Kidney tubule cell (primary cell): Measurements from ENCODE around the gene FAM227A.

Source experiments
- DNase-seq: peaks from one replicate; pipeline ENCODE4 v3.0.0-alpha.2; 2018; ENCODE audit warnings: low spot score

Gene FAM227A

DNA sequence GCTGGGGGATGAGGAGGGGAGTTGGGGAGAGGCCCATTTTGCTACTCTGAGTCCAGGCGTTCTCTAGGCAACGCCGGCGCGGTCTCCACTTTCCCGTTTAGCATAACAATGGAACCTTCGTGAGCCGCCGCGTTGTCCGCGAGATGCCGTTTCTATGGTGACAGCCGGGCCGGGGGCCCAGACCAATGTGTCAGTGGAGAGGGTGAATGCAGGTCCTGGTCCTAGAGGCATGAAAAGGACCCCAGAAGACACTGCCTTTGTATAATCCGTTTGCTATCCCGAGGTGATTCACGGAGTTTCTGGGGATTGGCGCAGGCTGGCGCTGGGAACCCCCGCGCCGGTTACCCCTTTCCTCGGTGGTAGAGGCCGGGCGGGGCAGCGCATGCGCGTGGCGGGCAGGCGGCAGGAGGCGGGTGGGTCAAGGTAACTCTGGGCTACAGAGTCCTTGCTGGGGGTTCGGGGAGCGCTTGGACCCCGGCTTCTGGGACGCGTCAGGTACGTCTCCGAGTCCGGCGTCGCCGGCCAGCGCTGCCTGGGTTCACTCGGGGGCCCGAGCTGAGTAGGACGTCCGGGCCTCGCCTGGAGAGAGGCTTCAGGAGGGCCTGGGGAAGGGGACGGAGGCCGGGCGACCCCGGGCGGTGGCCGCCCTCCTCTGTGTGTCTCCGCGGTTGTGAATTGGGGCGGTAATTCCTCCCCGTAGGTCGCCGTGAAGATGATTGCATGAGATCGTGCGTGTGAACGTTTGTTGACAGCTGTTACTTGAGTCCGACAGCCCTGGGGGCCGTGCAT is at the start of gene FAM227A, which contains the start of gene CBY1:
FAM227A (minus strand) TSS at position 137 of the 789 bp plus-strand sequence. CDS start 6,224 bp downstream, outside the sequence.
CBY1 (plus strand) TSS at position 383 of the 789 bp plus-strand sequence. CDS start 11,417 bp downstream, outside the sequence.
- DNase-seq: peak; percentile 91

DNA sequence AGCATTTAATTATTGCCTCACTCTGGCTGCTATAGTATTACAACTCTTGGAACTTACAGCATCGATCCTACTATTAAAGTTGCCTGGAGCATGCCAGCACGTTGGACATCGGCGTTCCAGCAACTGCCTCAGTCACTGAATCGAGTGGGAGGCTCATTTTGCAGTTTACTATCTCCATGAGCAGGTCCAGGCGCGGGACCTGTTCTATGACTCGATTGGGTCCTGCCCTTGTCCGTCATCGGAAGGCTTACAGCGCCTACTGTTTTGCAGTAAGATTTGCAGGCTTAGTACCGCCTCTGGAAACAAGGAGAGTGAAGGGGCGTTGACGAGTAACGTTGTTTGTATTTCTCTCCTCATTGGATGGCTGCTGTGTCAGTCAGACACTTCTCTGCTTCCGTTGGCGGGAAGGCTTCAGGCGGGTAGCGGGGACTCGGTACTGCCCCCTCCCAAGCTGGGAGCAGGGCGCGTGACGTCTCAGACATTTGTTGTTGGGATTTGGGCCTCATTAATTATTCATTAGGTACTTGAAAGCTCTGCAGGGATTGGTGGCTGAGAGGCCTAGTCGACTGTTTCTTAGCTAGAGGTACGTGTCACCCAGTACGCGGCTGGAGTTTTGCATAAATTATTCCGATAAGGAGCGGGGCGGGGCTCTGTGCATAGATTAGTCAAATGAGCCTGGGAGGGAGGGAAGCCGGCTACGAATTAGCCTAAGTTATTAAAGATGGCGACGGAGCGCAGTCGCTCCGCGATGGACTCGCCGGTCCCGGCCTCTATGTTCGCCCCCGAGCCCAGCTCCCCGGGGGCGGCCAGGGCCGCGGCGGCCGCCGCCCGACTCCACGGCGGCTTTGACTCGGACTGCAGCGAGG is 49.3 kb upstream of the FAM227A start, which contains the start of gene GTPBP1:
GTPBP1 (plus strand) TSS at position 710 of the 866 bp plus-strand sequence; CDS start at position 722, 12 bp downstream.
- DNase-seq: peak; percentile 100

- no peak for DNase-seq
Observed at GRCh38 chr22:38704654-38705234, 48.6 kb upstream of the FAM227A start.

- DNase-seq: peak; percentile 94
Observed at GRCh38 chr22:38700789-38701628, 44.8 kb upstream of the FAM227A start, which contains the start of gene JOSD1. Gene JOSD1, minus strand, starts transcription at chr22:38700943. Its CDS starts 956 bp downstream, at chr22:38699987.

DNA sequence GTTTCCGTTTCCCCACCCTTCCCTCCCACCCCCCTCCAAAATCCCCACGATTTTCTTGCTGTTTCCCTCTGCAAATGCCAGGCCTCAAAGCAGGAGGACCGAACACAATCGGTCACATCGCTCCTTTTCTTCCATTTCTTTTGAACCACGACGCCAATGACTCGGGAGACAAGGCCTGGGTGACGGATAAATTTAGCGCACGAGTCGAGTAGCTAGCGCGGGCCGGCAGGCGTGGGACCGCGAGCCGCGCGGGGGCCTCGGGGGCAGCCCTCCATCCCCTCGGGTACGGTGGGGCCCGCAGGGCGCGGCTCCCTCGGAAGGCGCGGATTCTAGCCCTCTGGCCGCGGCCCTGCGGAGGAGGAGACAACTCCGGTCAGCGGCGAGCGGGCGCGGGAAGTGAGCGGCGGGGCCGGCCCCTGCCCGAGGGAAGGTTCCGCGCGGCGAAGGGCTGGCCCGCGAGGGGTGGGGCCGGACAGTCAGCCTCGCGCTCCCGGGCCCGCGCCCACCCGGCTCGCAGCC is 44.1 kb upstream of the FAM227A start:
- no peak for DNase-seq

GRCh38 chr22:38699784-38700183 is 43.6 kb upstream of the FAM227A start:
- peak; percentile 44 for DNase-seq

- no peak for DNase-seq
Observed at GRCh38 chr22:38699143-38699542, 43.0 kb upstream of the FAM227A start.

- no peak for DNase-seq
Observed at GRCh38 chr22:38698407-38699094, 42.4 kb upstream of the FAM227A start.

DNA sequence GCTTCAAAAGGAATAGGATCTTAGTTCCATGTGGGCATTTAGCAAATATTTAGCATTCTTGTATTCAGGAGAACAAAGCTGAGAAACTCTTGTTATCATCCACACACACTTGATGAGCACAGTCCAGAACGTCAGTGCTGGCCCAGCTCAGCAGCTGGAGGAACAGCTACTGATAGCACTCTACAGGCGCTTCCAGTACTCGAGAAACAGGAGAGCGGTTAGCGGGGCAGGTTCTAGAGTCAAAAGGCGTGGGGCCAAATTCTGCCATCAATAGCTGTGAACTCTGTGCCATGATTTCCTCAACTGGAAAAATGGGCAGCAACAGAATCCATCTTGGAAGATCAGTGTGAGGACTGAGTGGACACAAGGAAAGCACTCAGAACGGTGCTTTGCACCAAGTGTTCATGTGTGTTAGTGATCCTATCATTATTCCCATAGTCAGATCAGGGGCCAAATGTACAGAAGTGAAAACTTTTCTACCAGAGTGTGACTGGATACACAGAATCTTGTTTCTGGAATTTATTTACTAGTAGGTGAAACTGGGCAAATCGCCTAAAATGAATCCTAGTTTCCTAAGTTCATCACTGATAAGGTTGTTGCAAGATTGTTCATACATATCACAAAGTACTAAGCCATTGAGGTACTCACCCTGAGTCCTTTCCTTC is 41.4 kb upstream of the FAM227A start:
- DNase-seq: no peak

DNA sequence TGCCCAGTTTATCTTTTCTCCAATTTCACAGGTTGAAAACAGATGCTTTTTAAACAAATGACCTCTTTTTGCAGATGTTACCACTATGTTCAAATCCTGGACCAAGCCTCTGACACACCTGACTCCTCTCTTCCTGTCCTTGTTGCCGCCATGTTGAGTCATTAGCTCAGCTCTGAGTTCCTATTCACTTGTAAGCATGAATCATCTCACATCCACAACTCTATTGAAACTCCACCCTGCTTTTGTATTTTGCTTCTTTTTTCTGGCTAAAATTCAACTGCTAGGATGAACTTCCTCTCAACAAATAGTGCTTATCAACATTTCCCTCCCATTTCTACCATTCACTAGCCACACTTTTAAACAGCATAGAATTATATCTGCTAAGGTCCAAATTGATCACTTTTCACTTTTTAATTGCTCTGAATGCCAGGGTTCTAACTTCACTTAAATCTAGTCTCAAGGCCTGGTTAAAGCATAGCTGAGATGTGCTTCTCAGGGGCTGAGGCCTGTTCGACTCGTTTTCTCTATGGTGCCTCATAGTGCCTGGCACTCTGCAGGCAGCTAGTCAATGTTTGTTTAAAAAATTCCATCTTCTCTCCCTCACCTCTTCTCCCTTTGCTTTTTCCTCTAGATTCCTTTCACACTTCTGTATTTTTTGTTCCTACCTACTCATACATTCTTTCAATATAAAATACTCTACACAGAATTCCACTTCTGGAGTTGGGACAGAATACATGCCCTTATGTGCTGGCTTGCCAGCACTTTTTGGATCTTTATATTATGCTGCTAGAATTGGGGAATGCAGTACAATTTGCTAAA is 40.6 kb upstream of the FAM227A start:
- peak; percentile 87 for DNase-seq

DNA sequence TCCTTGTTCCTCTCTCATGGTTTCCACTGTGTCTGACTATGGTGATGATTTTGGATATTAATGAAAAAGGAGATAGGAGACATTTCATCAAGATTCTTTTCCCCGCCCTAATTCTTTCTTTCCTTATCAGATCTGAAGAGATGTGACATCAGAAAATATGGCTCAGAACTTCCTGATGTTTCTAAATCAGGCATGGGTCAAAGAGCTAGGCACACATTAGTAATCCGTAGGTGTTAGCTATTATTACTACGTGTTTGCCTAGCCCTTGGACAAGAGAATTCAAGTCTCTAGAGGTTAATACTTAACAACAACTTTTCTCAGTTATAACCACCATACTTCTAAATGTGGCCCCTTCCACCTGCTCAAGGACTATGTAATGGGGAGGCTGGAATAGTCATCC is 38.7 kb upstream of the FAM227A start:
- peak; percentile 64 for DNase-seq

GRCh38 chr22:38694049-38694448 is 37.9 kb upstream of the FAM227A start:
- no peak for DNase-seq

DNA sequence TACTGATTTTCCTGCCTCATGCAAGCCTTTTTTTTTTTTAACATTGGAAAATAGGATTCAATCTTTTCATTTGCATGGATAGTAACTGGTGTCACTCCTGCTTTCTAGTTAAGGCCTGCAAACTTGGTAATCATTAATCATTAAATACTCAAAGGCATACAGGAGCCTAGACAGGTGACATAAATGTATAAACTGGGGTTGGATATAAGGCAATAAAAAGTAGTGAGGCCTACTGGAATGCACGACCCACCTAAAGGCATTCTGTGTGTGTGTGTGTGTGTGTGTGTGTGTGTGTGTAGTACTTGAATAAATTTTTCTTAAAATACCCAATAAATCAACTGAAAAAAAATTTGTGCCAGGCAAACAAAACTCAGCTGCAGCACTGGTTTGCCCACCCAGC is 33.5 kb upstream of the FAM227A start:
- DNase-seq: peak; percentile 15

- no peak for DNase-seq
Observed at GRCh38 chr22:38685761-38686160, 29.6 kb upstream of the FAM227A start.

DNA sequence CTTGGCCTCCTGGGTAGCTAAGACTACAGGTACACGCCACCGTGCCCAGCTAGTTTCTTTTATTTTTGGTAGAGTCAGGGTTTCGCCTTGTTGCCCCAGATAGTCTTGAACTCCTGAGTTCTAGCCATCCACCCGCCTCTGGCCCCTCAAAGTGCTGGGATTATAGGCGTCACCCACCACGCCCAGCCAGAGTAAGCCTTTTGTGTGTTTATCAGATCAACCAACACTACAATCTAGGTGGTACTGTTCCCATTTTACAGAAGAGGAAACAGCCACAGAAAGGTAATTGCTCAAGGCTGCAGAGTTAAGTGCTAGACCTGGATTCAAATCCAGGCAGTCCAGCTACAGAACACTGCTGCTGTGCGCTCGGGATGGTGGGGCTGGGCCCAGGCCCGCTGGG is 28.7 kb upstream of the FAM227A start:
- no peak for DNase-seq

DNA sequence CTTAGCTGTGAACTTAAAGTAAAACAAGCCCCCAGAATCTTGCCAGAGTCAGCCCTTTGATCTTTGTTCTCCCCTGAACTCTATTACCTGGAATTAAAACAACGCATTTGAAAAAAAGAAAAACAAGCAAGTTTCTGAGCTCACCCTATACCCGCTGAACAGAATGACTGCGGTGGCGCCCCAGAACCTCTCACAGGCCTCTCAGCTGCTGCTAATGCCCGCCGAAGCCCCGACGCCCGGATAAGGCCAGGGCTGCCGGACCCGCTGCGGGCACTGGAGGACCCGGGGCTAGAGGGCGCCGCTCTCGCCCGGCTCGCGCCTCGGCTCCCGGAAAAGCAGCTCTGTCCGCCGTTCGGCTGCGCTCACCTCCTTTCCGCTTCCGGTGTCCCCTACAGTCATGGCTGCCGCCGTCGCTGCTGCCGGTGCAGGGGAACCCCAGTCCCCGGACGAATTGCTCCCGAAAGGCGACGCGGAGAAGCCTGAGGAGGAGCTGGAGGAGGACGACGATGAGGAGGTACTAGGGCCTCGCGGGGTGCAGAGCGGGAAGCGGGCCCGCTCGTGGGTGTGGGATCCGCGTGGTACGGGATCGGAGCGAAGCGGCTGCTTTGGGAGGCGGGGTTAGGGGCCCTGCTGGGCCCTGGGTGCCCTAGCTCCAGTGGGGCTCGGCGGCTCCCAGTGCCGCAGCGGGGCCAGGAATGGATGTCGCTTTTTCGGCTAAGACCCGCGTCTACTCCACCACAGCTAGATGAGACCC is 25.6 kb upstream of the FAM227A start, which contains the start of gene TOMM22:
TOMM22 (plus strand) TSS at position 376 of the 754 bp plus-strand sequence; CDS start at position 398, 22 bp downstream.
- peak; percentile 90 for DNase-seq

- no peak for DNase-seq
Observed at GRCh38 chr22:38675833-38676232, 19.6 kb upstream of the FAM227A start.

DNA sequence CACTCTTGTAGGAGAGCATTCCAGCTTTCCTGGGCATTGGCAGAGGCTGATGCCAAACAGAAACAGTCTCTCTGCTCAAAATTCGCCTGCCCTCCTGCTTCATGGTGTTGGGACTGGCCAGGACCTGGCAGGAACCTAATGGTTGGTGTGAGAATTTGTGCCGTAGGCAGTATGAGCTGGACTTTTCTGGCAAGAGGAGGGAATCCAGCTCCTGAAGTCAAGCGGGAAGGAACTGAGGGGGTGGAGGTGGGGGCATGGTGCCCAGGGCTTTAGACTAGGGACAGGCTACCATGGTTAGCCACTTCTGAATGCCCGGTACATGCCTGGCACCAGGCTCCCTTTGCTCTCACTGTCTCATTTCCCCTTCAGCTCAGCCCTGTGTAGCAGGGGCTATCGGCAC is 18.7 kb upstream of the FAM227A start:
- no peak for DNase-seq
